ENCODE measurements around the gene FAS. TPM values are rescaled to one million over a fixed set of nuclear protein-coding genes. Genes with fewer than 3 reads are reported as not detected.

Gene FAS
- total RNA-seq, 3 donors from 2014 or later = 31.8 to 51.0 (median 50.8) TPM

- no peak overlapping the region for H3K4me3 ChIP-seq
- no peaks in the 10 kb centered on the region for H3K36me3 ChIP-seq (ENCODE audit: low read depth)
- no peak for ATAC-seq
- H3K9me3 ChIP-seq = no peaks in the 10 kb centered on the region
- peaks cover 9% of the 10 kb centered on the region for H3K4me1 ChIP-seq (ENCODE audit: low read depth)
- DNase-seq = no peak
- TF ChIP-seq, protein P1, sequence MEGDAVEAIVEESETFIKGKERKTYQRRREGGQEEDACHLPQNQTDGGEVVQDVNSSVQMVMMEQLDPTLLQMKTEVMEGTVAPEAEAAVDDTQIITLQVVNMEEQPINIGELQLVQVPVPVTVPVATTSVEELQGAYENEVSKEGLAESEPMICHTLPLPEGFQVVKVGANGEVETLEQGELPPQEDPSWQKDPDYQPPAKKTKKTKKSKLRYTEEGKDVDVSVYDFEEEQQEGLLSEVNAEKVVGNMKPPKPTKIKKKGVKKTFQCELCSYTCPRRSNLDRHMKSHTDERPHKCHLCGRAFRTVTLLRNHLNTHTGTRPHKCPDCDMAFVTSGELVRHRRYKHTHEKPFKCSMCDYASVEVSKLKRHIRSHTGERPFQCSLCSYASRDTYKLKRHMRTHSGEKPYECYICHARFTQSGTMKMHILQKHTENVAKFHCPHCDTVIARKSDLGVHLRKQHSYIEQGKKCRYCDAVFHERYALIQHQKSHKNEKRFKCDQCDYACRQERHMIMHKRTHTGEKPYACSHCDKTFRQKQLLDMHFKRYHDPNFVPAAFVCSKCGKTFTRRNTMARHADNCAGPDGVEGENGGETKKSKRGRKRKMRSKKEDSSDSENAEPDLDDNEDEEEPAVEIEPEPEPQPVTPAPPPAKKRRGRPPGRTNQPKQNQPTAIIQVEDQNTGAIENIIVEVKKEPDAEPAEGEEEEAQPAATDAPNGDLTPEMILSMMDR (IDR thresholded peaks at IDR 0.05) = no peak
- intact Hi-C loops (cut with DNase I, micrococcal nuclease) = no loop called here
Measured at GRCh38 chr10:88979153-88979562, 11.4 kb upstream of the FAS start.

DNA sequence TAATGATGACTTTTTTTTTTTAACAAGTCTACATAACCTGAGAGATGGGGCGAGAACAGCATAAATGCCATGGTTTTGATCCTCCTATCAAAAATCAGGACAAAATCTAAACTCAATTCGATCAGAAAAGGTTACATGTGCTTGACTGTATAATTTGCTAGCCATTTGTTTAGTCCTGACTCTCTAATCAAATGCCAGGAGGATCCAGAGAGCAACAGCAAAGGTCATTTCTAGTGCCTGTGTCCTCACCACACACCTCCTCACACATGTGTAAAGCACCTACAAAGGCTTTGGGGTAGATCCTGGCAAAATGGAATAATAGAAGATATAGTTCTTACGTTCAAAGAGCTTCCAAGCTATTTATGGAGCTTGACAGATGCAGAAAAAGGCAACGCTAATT is 11.0 kb upstream of the FAS start:
- TF ChIP-seq, protein P1 (IDR thresholded peaks at IDR 0.05) = no peak
- no peak overlapping the region for H3K4me3 ChIP-seq
- DNase-seq (no peak), ATAC-seq (no peak)
- H3K9me3 ChIP-seq = no peaks in the 10 kb centered on the region
- H3K36me3 ChIP-seq (ENCODE audit: low read depth) = no peaks in the 10 kb centered on the region
- peaks cover 12% of the 10 kb centered on the region for H3K4me1 ChIP-seq (ENCODE audit: low read depth)
- intact Hi-C loops (cut with DNase I, micrococcal nuclease) = loop anchor here in 1 of 2 donors (5.0 kb wide), 1 partner anchor 32 kb away; no protein-coding TSS in a partner anchor

DNA sequence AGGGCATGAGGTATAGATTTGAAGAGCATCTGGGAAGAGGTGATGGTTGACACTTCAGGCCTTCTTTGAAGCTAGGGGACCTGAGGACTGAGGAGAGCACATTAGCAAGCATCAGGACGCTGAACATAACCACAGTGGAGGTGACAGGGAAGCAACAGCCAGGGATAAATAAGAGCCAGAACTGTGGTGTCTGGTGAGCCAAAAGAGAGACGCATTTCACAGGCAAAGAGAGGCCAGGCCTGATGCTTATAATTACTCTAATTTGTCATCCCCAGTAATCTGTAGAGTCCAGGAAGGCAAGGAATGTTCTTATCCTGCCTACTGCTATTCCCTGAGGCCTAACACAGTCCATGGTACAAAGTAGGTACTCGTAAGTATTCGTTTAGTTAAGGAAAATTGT is 10.4 kb upstream of the FAS start:
- ATAC-seq (no peak), DNase-seq (no peak)
- intact Hi-C loops (cut with DNase I, micrococcal nuclease) = loop anchor here in 1 of 2 donors (5.0 kb wide), 1 partner anchor 33 kb away; no protein-coding TSS in a partner anchor
- Histone ChIP-seq H3K9me3 (no peaks in the 10 kb centered on the region), H3K36me3 (ENCODE audit: low read depth) (no peaks in the 10 kb centered on the region), H3K4me1 (ENCODE audit: low read depth) (peaks cover 12% of the 10 kb centered on the region), H3K4me3 (no peak overlapping the region)
- TF ChIP-seq, protein P1 (IDR thresholded peaks at IDR 0.05) = no peak

GRCh38 chr10:88980800-88981199 is 9.8 kb upstream of the FAS start:
- intact Hi-C loops (cut with DNase I, micrococcal nuclease) = loop anchor here in 1 of 2 donors (5.0 kb wide), 1 partner anchor 33 kb away; no protein-coding TSS in a partner anchor
- ATAC-seq = no peak
- peaks cover 12% of the 10 kb centered on the region for H3K4me1 ChIP-seq (ENCODE audit: low read depth)
- TF ChIP-seq, protein P1 (IDR thresholded peaks at IDR 0.05) = no peak
- H3K9me3 ChIP-seq = no peaks in the 10 kb centered on the region
- no peak for DNase-seq
- H3K36me3 ChIP-seq (ENCODE audit: low read depth) = no peaks in the 10 kb centered on the region
- no peak overlapping the region for H3K4me3 ChIP-seq

GRCh38 chr10:88981435-88981834 is 9.2 kb upstream of the FAS start:
- ATAC-seq (no peak), DNase-seq (no peak)
- H3K4me3 ChIP-seq = no peak overlapping the region
- peaks cover 12% of the 10 kb centered on the region for H3K4me1 ChIP-seq (ENCODE audit: low read depth)
- H3K36me3 ChIP-seq (ENCODE audit: low read depth) = no peaks in the 10 kb centered on the region
- H3K9me3 ChIP-seq = no peaks in the 10 kb centered on the region
- intact Hi-C loops (cut with DNase I, micrococcal nuclease) = loop anchor here in 1 of 2 donors (5.0 kb wide), 1 partner anchor 34 kb away; no protein-coding TSS in a partner anchor
- TF ChIP-seq, protein P1 (IDR thresholded peaks at IDR 0.05) = no peak

- no peak overlapping the region for H3K4me3 ChIP-seq
- no peak for DNase-seq
- intact Hi-C loops (cut with DNase I, micrococcal nuclease) = loop anchor here in 1 of 2 donors (5.0 kb wide), 1 partner anchor 35 kb away; no protein-coding TSS in a partner anchor
Measured at GRCh38 chr10:88982366-88982765, 8.2 kb upstream of the FAS start.

More at GRCh38 chr10:88982366-88982765, 8.2 kb upstream of the FAS start:
- Histone ChIP-seq H3K36me3 (ENCODE audit: low read depth) (no peaks in the 10 kb centered on the region), H3K9me3 (no peaks in the 10 kb centered on the region), H3K4me1 (ENCODE audit: low read depth) (peaks cover 12% of the 10 kb centered on the region)
- ATAC-seq = no peak
- TF ChIP-seq, protein P1 (IDR thresholded peaks at IDR 0.05) = no peak
